A673 (cell line): Measurements from ENCODE around the gene FIBP.

ENCODE experiments used
- CTCF ChIP-seq: fragments of 300-800, 200-600 bp; sonication (generic); conservative IDR thresholded peaks from 2 replicates; pipeline ENCODE4 v1.5.1; 2017; ENCODE audit warnings: low read depth, mild to moderate bottlenecking, antibody characterized with exemption, low read length, moderate library complexity, mixed read lengths
- EZH2 ChIP-seq: fragments of 200-600 bp; sonication (generic); IDR thresholded peaks from 2 replicates; pipeline ENCODE4 v1.6.1; 2017; ENCODE audit warnings: borderline replicate concordance, low read depth, mild to moderate bottlenecking, mixed read lengths, antibody characterized with exemption, low read length; ENCODE audit not compliant: poor library complexity, severe bottlenecking

GRCh38 chr11:65918211-65919140, 30.2 kb upstream of the FIBP start, which contains the start of gene C11orf68:
- TF ChIP-seq CTCF = no peak
- TF ChIP-seq EZH2 = no peak
